ENCODE measurements around the gene KLHL18.
"Not testable (repeated sequence)": the region's sequence is repeated elsewhere in the genome, so short reads cannot be mapped to it uniquely, and the experiment has no call there.

Gene KLHL18

GRCh38 chr3:47282424-47283192 lies at the start of gene KLHL18, which contains the start of gene KIF9:
KLHL18 (plus strand) TSS chr3:47282944; CDS start chr3:47282966, 22 bp downstream.
KIF9 (minus strand) TSS chr3:47282799; CDS start chr3:47277374, 5,425 bp downstream.
- peak; percentile 85 for DNase-seq (ENCODE audit: low read depth)

GRCh38 chr3:47238017-47238416 lies 44.7 kb upstream of the KLHL18 start:
- no peak for DNase-seq (ENCODE audit: low read depth)

GRCh38 chr3:47239929-47240328 lies 42.8 kb upstream of the KLHL18 start:
- DNase-seq (ENCODE audit: low read depth), result no peak

GRCh38 chr3:47243419-47244147 lies 39.2 kb upstream of the KLHL18 start:
- DNase-seq (ENCODE audit: low read depth), result no peak

GRCh38 chr3:47244531-47245100 lies 38.1 kb upstream of the KLHL18 start:
- no peak for DNase-seq (ENCODE audit: low read depth)

GRCh38 chr3:47245271-47245670 lies 37.5 kb upstream of the KLHL18 start:
- DNase-seq (ENCODE audit: low read depth), result no peak

- DNase-seq (ENCODE audit: low read depth), result no peak
Measured at GRCh38 chr3:47247131-47248064, 35.3 kb upstream of the KLHL18 start.

- peak; percentile 3 for DNase-seq (ENCODE audit: low read depth)
Measured at GRCh38 chr3:47250309-47251060, 32.3 kb upstream of the KLHL18 start.

GRCh38 chr3:47251085-47251484 lies 31.7 kb upstream of the KLHL18 start:
- not testable (repeated sequence) for DNase-seq (ENCODE audit: low read depth)

GRCh38 chr3:47251689-47252088 lies 31.1 kb upstream of the KLHL18 start:
- DNase-seq (ENCODE audit: low read depth), result no peak

GRCh38 chr3:47256331-47256730 lies 26.4 kb upstream of the KLHL18 start:
- DNase-seq (ENCODE audit: low read depth), result not testable (repeated sequence)

GRCh38 chr3:47259114-47259513 lies 23.6 kb upstream of the KLHL18 start:
- DNase-seq (ENCODE audit: low read depth), result no peak

GRCh38 chr3:47260605-47261004 lies 22.1 kb upstream of the KLHL18 start:
- DNase-seq (ENCODE audit: low read depth), result no peak

- DNase-seq (ENCODE audit: low read depth), result no peak
Measured at GRCh38 chr3:47261301-47261700, 21.4 kb upstream of the KLHL18 start.

- DNase-seq (ENCODE audit: low read depth), result no peak
Measured at GRCh38 chr3:47265008-47265407, 17.7 kb upstream of the KLHL18 start.

- no peak for DNase-seq (ENCODE audit: low read depth)
Measured at GRCh38 chr3:47265725-47266428, 16.9 kb upstream of the KLHL18 start.

- DNase-seq (ENCODE audit: low read depth), result peak; percentile 92
Measured at GRCh38 chr3:47266709-47267489, 15.8 kb upstream of the KLHL18 start.

GRCh38 chr3:47267490-47267824 lies 15.3 kb upstream of the KLHL18 start:
- DNase-seq (ENCODE audit: low read depth), result no peak

GRCh38 chr3:47270526-47270925 lies 12.2 kb upstream of the KLHL18 start:
- DNase-seq (ENCODE audit: low read depth), result no peak

GRCh38 chr3:47273564-47273963 lies 9.2 kb upstream of the KLHL18 start:
- no peak for DNase-seq (ENCODE audit: low read depth)
